GM21529 (cell line): ENCODE measurements around the gene KDM4B.
"Not testable (repeated sequence)": the region's sequence is repeated elsewhere in the genome, so short reads cannot be mapped to it uniquely, and the experiment has no call there.

Experiments used
- ATAC-seq: cut with Tn5 transposase; IDR thresholded peaks from one replicate; pipeline ENCODE4 v1.9.1; 2021; ENCODE audit not compliant: unreplicated experiment

The KDM4B gene

GRCh38 chr19:5160158-5160795 is 191.4 kb downstream of the KDM4B start:
- not testable (repeated sequence) for ATAC-seq

GRCh38 chr19:5164845-5165696 is 196.2 kb downstream of the KDM4B start:
- not testable (repeated sequence) for ATAC-seq

GRCh38 chr19:5165697-5166019 is 196.7 kb downstream of the KDM4B start:
- no peak for ATAC-seq

GRCh38 chr19:5166262-5166661 is 197.3 kb downstream of the KDM4B start:
- ATAC-seq, result no peak

- no peak for ATAC-seq
These were observed 201.4 kb downstream of the KDM4B start for GRCh38 chr19:5170329-5170745.

GRCh38 chr19:5171711-5172110 is 202.8 kb downstream of the KDM4B start:
- no peak for ATAC-seq

- no peak for ATAC-seq
These were observed 204.1 kb downstream of the KDM4B start for GRCh38 chr19:5172859-5173630.

GRCh38 chr19:5173993-5174392 is 205.1 kb downstream of the KDM4B start:
- no peak for ATAC-seq

GRCh38 chr19:5177745-5178450 is 209.0 kb downstream of the KDM4B start:
- ATAC-seq, result no peak

- ATAC-seq, result no peak
These were observed 209.9 kb downstream of the KDM4B start for GRCh38 chr19:5178841-5179240.

- no peak for ATAC-seq
These were observed 210.3 kb downstream of the KDM4B start for GRCh38 chr19:5179256-5179655.

- ATAC-seq, result no peak
These were observed 212.4 kb downstream of the KDM4B start for GRCh38 chr19:5181329-5181728.

GRCh38 chr19:5182751-5183150 is 213.8 kb downstream of the KDM4B start:
- no peak for ATAC-seq

GRCh38 chr19:5183616-5184015 is 214.7 kb downstream of the KDM4B start:
- ATAC-seq, result no peak

- no peak for ATAC-seq
These were observed 216.0 kb downstream of the KDM4B start for GRCh38 chr19:5184930-5185329.

GRCh38 chr19:5186293-5187050 is 217.6 kb downstream of the KDM4B start:
- ATAC-seq, result no peak

- ATAC-seq, result no peak
These were observed 219.8 kb downstream of the KDM4B start for GRCh38 chr19:5188548-5189317.

GRCh38 chr19:5189318-5189607 is 220.3 kb downstream of the KDM4B start:
- no peak for ATAC-seq

- ATAC-seq, result no peak
These were observed 222.2 kb downstream of the KDM4B start for GRCh38 chr19:5191091-5191490.

GRCh38 chr19:5192568-5192967 is 223.7 kb downstream of the KDM4B start:
- ATAC-seq, result no peak
